NCI-H524 (cell line): Measurements from ENCODE around the gene CBLIF.
A peak's percentile ranks its signal among the peaks of the same experiment; 100 is the strongest.
"Not testable (repeated sequence)": the region's sequence is repeated elsewhere in the genome, so short reads cannot be mapped to it uniquely, and the experiment has no call there.

ENCODE experiments used
- DNase-seq, 2 experiments: peaks; one replicate each; lab custom pipeline; 2025; lab: John Stamatoyannopoulos, UW

Gene CBLIF

GRCh38 chr11:59847626-59848025 lies 2.3 kb upstream of the CBLIF start:
- DNase-seq, result no peak

GRCh38 chr11:59846556-59846955 lies 1.3 kb upstream of the CBLIF start:
- DNase-seq, result no peak

DNA sequence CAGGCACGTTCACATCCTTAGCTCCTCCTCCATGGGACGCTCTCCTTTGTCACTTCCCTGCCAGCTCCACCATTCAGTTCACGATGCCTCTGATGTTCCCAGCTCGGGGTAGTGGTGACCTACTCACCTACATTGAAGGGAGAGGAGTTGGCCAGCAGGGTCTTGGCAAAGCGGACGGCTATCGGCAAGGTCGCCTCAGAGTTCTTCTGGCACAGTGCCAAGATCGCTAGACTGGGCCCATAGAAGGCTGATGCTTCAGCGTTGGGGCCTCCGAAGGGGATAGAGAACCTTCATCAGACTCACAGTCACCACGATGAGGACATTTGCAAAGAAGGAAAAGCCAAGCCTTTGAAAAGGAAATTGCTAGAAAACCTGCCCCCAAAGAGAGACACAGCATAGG lies 3.0 kb downstream of the CBLIF start:
- DNase-seq, result no peak

DNA sequence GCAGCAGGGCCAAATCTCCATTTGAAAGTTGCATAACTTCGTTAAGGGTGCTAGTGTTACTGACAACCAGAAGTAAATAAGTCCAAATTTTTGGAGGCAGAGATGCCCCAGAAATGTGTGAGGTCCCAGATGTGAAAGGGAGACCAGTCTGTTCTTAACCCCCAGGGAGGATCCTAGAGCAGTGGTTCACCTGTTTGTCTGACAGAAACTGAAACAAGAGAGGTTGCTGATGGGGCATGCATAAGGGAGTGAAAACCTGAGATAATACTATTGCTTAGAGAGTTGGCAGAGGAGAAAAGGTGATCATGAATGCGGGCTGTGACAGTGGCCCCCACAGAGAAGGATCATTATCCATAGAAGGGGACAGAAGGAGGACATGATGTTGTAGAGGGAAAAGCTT lies 3.8 kb downstream of the CBLIF start:
- DNase-seq, result no peak

GRCh38 chr11:59839615-59840014 lies 5.7 kb downstream of the CBLIF start:
- DNase-seq, result no peak

DNA sequence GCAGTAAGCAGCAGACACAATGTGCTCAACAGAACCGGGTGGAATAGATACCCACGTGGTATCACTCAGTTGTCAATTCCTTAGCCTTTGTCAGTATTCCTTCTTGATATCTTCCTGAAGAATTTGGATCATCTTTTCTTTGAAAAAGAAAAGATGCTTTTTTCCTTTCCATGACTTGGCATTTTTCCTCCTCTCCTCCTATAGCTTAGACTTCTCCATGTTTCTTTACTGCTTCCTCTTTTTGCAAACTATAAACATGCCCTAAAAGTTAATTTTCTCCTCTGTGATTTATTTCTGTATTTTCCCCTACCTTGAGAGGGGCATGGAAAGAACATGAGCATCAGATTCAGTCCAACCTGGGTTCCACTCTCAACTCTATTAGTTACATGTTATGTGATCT lies 11.7 kb downstream of the CBLIF start:
- DNase-seq, result no peak

GRCh38 chr11:59829358-59829757 lies 15.9 kb downstream of the CBLIF start:
- DNase-seq, result no peak

- DNase-seq, result peak; percentile 16 to 67
These were observed 22.2 kb downstream of the CBLIF start for GRCh38 chr11:59822989-59823566.

GRCh38 chr11:59818572-59818971 lies 26.7 kb downstream of the CBLIF start:
- DNase-seq, result no peak

DNA sequence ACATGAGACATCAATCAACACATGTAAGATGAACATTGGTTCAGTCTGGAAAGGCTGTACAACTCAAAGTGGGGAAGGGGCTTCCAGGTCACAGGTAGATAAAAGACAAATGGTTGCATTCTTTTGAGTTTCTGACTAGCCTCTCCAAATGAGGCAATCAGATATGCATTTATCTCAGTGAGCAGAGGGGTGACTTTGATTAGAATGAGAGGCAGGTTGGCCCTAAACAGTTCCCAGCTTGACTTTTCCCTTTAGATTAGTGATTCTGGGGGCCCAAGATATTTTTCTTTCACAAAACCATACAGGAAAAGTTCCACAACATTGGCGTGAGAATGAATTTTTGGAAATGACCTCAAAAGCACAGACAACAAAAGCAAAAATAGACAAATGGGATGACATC lies 28.9 kb downstream of the CBLIF start:
- DNase-seq, result not testable (repeated sequence)

- DNase-seq, result no peak
These were observed 29.5 kb downstream of the CBLIF start for GRCh38 chr11:59815754-59816153.

- DNase-seq, result no peak
These were observed 31.3 kb downstream of the CBLIF start for GRCh38 chr11:59814021-59814420.

- DNase-seq, result no peak
These were observed 31.9 kb downstream of the CBLIF start for GRCh38 chr11:59813364-59813763.

DNA sequence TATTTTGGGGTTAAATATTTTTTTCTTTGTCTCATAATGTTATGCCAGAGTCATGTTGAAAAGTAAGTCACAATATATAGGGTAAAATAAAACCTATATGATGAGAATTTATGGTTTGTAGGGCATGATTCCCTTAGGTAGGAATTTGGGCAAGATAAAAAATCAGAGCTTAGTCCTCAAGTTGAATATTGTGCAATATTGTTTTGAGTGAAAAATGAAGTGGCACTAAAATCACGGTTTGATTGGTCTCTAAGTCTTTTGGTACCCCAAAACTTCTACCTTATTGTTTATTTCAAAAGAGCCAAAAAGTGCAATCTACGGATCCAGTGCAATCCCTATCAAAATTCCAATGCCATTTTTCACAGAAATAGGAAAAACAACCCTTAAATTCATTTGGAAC lies 33.1 kb downstream of the CBLIF start:
- no peak for DNase-seq

- DNase-seq, result no peak
These were observed 34.4 kb downstream of the CBLIF start for GRCh38 chr11:59810911-59811259.

DNA sequence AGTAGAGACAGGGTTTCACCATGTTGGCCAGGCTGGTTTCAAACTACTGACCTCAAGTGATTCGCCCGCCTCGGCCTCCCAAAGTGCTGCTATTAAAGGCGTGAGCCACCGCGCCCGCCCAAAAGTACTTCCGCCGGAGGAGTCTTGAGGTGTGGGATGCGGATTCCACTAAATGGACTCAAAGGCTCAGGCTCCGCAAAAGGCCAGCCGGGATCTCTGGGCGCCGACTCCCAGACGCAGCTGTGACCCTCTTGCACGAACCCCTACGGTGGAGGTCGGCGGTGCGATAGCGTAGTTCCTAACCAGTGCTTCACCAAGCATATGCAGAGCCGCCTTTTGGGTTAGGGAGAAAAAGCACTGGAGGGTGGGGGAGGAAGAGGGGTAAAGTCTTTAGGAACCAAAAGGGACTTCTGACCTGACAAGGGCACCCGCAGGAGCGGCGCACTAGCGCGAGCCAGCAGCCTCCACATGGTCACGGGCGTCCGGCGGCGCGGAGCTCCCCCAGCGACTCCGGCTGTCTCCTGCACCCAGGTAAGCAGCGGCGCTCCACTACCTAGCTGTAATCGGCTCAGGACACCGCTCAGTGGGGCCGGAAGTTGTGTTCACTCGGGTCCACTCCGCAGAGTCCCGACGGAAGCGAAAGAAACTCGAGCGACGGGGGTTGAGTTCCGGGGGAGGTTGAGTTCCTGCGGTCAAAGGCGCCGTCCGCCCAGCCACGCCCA lies 34.9 kb downstream of the CBLIF start, which contains the start of gene MRPL16:
Gene MRPL16 (minus strand): TSS at position 590 of the 722 bp plus-strand sequence. CDS start 120 bp downstream, at position 470.
- peak; percentile 71 to 86 for DNase-seq

DNA sequence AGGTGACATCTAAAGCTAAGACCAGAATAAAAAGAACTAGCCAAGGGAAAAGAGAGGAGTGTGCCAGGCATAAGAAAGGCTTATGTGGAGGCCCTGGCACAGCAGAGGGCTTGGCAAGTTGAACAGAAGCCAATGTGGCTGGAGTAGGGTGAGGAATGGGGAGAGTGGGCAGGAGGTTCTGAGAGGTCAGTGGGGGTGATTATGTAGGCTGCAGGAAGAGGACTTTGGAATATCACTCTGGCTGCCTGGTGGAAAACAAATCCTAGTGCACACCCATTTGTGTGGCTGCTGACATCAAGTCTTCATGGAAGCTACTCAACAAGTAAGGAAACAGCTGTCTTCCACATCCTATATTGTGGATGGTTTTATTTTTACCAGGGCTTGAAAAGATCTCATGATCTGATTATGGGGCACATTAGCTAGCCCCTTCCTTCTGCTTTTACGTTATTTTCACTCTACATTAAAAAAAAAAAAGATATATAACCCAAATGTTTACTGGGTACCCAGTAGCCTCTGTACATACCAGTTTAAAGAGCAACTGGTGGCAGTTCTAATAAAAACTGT lies 38.2 kb downstream of the CBLIF start:
- DNase-seq, result no peak

DNA sequence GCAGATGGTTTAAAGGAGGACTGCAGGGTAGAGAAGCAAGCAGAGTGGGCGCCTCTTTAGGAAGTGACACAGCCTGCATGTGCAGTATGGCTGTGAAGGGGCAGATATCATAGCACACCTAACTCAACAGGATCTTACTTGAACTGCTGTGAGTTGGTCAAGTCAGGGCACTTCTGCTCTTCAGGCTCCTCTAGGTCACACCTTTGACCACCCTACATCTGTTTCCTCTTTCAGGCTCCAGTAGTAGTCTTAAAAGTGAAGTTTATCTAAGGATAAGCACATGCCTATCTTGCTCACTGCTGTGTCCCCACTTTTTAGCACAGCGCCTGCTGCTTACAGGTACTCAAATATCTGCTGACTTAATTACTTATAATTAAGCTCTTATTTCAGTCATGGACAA lies 41.2 kb downstream of the CBLIF start:
- DNase-seq, result no peak

DNA sequence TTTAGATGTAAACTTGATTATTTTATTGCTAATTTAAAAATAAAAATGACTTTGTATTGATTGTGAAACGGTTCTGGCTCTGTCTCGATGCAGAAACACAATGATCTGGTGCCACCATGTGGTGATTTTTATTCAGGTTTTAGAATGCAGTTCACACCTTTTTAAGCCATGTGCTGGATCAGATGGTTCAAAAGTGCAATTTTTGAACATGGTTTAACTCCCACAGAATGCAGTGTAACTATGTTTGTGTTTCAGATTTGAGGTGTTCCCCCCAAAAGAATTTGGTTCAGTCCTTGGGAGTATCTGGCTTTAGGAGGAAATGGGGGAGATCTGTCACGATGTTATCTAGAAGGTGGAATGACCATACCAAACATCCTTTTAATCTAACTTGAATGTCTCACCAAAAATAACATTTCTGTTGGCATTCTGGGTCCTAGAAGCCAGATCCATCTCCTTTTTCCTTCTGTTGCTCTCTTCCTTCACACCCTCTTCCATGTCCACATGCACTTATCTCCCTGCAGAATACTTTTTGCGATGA lies 42.6 kb downstream of the CBLIF start:
- peak in 1 of 2 experiments; percentile 54 for DNase-seq

GRCh38 chr11:59801981-59802638 lies 43.2 kb downstream of the CBLIF start:
- DNase-seq, result peak; percentile 28 to 75

GRCh38 chr11:59801160-59801706 lies 44.1 kb downstream of the CBLIF start:
- DNase-seq, result peak; percentile 1 to 12

- no peak for DNase-seq
These were observed 44.8 kb downstream of the CBLIF start for GRCh38 chr11:59800390-59801025.
